ENCODE results near the gene A4GALT. TPM values are rescaled to one million over a fixed set of nuclear protein-coding genes. Genes with fewer than 3 reads are reported as not detected.

Gene A4GALT
- total RNA-seq, 1 experiment from 2014 or later = 3.4 TPM

DNA sequence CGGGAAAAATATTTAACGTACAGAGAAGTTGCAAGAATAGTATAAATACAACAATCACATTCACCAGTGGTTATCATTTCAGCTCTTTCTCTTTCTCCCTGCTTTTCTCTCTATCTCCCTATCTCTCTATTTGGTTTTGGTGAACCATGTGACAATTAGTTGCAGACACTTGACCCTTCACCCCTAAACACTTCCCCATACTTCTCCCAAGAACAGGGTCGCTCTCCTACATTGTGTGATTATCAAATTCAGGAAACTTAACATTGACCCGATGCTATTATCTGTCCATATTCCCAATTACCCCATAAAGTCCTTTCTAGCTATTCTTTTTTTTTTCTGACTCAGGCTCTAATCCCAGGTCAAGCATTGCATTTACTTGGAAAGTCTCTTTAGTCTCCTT, 66.7 kb downstream of the A4GALT start:
- no peak overlapping the region for H4K5ac ChIP-seq (ENCODE audit: insufficient read length, low read depth, low read length)
- H2BK20ac ChIP-seq (ENCODE audit: low read depth, low read length, poor library complexity, severe bottlenecking) = no peak overlapping the region
- no peak overlapping the region for H2AFZ ChIP-seq (ENCODE audit: low read length)
- H3K36me3 Mint-ChIP-seq (ENCODE audit: insufficient read depth in 1 of 3, low read depth in 3 of 3) = no peaks in the 10 kb centered on the region
- H3K9me3 Mint-ChIP-seq = no peaks in the 10 kb centered on the region
- H3K4me2 ChIP-seq (ENCODE audit: insufficient read depth, insufficient read length, low read length) = no peak overlapping the region
- no peak overlapping the region for H2BK15ac ChIP-seq (ENCODE audit: low read depth, low read length)
- H3K27me3 ChIP-seq (ENCODE audit: insufficient read depth, low read length) = no peaks in the 10 kb centered on the region
- no peak overlapping the region for H4K91ac ChIP-seq (ENCODE audit: insufficient read length, low read depth, low read length)
- H3K4me1 ChIP-seq (ENCODE audit: insufficient read depth, low read length) = no peaks in the 10 kb centered on the region
- peaks cover 2% of the 10 kb centered on the region; the same call in 1 of the 2 replicates for H3K27me3 Mint-ChIP-seq (ENCODE audit: low read depth)
- H3K56ac ChIP-seq (ENCODE audit: insufficient read length, low read depth, low read length) = no peak overlapping the region
- no peak overlapping the region for H3K4me3 Mint-ChIP-seq
- H3K23ac ChIP-seq (ENCODE audit: insufficient read length, low read depth, low read length) = no peak overlapping the region
- WGBS (ENCODE audit: extremely low coverage, insufficient read length, low lambda C conversion rate) = no CpG with 5 or more reads among the region's 4 CpGs
- no peak overlapping the region for H3K27ac Mint-ChIP-seq
- TF ChIP-seq, protein P1, sequence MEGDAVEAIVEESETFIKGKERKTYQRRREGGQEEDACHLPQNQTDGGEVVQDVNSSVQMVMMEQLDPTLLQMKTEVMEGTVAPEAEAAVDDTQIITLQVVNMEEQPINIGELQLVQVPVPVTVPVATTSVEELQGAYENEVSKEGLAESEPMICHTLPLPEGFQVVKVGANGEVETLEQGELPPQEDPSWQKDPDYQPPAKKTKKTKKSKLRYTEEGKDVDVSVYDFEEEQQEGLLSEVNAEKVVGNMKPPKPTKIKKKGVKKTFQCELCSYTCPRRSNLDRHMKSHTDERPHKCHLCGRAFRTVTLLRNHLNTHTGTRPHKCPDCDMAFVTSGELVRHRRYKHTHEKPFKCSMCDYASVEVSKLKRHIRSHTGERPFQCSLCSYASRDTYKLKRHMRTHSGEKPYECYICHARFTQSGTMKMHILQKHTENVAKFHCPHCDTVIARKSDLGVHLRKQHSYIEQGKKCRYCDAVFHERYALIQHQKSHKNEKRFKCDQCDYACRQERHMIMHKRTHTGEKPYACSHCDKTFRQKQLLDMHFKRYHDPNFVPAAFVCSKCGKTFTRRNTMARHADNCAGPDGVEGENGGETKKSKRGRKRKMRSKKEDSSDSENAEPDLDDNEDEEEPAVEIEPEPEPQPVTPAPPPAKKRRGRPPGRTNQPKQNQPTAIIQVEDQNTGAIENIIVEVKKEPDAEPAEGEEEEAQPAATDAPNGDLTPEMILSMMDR (conservative IDR thresholded peaks at IDR 0.05) = no peak
- H4K20me1 ChIP-seq (ENCODE audit: control insufficient read depth, insufficient read depth, insufficient read length) = no peaks in the 10 kb centered on the region
- H3K4me1 Mint-ChIP-seq = peaks cover 0 to 15% of the 10 kb centered on the region in 2 experiments; a peak in 2 of 4 replicates
- H2BK120ac ChIP-seq (ENCODE audit: low read depth, low read length, poor library complexity, severe bottlenecking) = no peak overlapping the region
- no peak for DNase-seq
- no peak overlapping the region for H3K14ac ChIP-seq (ENCODE audit: insufficient read depth, low read length)
- H3K27ac ChIP-seq (ENCODE audit: insufficient read length, low read depth, low read length) = no peak overlapping the region
- no peak overlapping the region for H2BK5ac ChIP-seq (ENCODE audit: insufficient read length, low read length)
- no peak overlapping the region for H3T11ph ChIP-seq (ENCODE audit: low read length)
- H3K79me2 ChIP-seq (ENCODE audit: insufficient read depth, low read length) = no peaks in the 10 kb centered on the region
- no peak overlapping the region for H2AK5ac ChIP-seq (ENCODE audit: insufficient read length, low read length)
- peaks cover 6% of the 10 kb centered on the region for H3K23me2 ChIP-seq (ENCODE audit: insufficient read length, low read depth, low read length, poor library complexity, severe bottlenecking)
- H3K9ac ChIP-seq (ENCODE audit: extremely low read depth, insufficient read length, low read length) = no peak overlapping the region
- H3K18ac ChIP-seq (ENCODE audit: insufficient read length, low read depth, low read length) = no peak overlapping the region
- no peaks in the 10 kb centered on the region for H3K79me1 ChIP-seq (ENCODE audit: insufficient read depth, low read depth, low read length, poor library complexity, severe bottlenecking)
- no peak overlapping the region for H3K4ac ChIP-seq (ENCODE audit: low read depth, low read length)
- no peak overlapping the region for H2BK12ac ChIP-seq (ENCODE audit: insufficient read length, low read depth, low read length)
- no peaks in the 10 kb centered on the region for H3K9me3 ChIP-seq (ENCODE audit: control insufficient read depth, low read depth, low read length)
- no peak overlapping the region for H4K8ac ChIP-seq (replicated peaks; ENCODE audit: insufficient read length, low read depth, low read length)
